ENCODE data around the gene KCNRG. TPM values are rescaled to one million over a fixed set of nuclear protein-coding genes. Genes with fewer than 3 reads are reported as not detected.

The KCNRG gene
- polyA plus RNA-seq, 1 donor (not counting 4 experiments of a cell fraction or from before 2014, with no cell fraction given), result 0.90 TPM

DNA sequence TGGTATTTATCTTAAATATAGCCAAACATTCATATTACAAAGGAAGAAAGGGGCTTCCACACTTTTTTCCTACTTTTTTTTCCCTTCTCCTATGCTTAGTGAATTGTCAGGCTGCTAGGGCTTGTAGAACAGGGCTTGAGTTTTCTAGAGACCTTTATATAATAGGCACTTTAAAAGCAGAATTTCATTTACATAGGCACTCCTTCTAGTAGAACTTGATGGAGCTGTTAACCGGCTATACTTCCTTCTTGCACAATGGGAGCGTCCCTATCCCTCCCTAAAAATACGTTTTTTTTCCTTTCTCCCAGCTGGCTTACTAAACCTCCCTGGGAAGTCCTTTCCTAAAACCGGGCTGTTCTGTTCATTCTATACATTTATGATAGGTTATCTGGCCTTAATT lies 17.3 kb upstream of the KCNRG start:
- peaks cover 20% of the 10 kb centered on the region for H3K4me1 ChIP-seq (ENCODE audit: control insufficient read depth, extremely low read depth, insufficient read depth, low read length)
- no peak overlapping the region for H2AFZ ChIP-seq (ENCODE audit: control insufficient read depth, low read length)
- TF ChIP-seq CTCF (optimal IDR thresholded peaks at IDR 0.05 in 1 of 3, IDR thresholded peaks at IDR 0.05 in 1 of 3, conservative IDR thresholded peaks at IDR 0.05 in 1 of 3; ENCODE audit: extremely low read depth in 1 of 3, insufficient read depth in 2 of 3, low read length in 3 of 3) (no peak), EZH2 (IDR thresholded peaks at IDR 0.05; ENCODE audit: low read length) (no peak)
- H3K9me1 ChIP-seq (ENCODE audit: control insufficient read depth, extremely low read depth, insufficient read depth, low read length), result no peaks in the 10 kb centered on the region
- peak overlapping the region; percentile 80 to 95 (median 81) for H3K4me3 ChIP-seq (ENCODE audit: control insufficient read depth in 2 of 3, extremely low read depth in 1 of 3, insufficient read depth in 2 of 3, low read depth in 1 of 3, low read length in 3 of 3)
- H3K4me2 ChIP-seq (ENCODE audit: control insufficient read depth, extremely low read depth, insufficient read depth, low read depth, low read length), result peak overlapping the region; percentile 83
- H3K27me3 ChIP-seq (ENCODE audit: control insufficient read depth, extremely low read depth, insufficient read depth, low read length), result no peaks in the 10 kb centered on the region
- no peak for DNase-seq (ENCODE audit: low read depth, low spot score)
- H3K79me2 ChIP-seq (ENCODE audit: control insufficient read depth, insufficient read depth, low read length), result peaks cover 40% of the 10 kb centered on the region
- dilution Hi-C loops (cut with MboI; ENCODE audit: extremely low pct_ligation_motif_present, low sequenced_read_pairs), result no loop called here
- H3K36me3 ChIP-seq (ENCODE audit: control insufficient read depth in 2 of 2, extremely low read depth in 1 of 2, insufficient read depth in 2 of 2, low read length in 2 of 2), result peaks cover 4 to 10% of the 10 kb centered on the region in 2 experiments
- H3K9me3 ChIP-seq (ENCODE audit: control insufficient read depth, low read depth, low read length), result no peaks in the 10 kb centered on the region
- peak overlapping the region; percentile 87 for H3K27ac ChIP-seq (ENCODE audit: control insufficient read depth, insufficient read depth, low read length)
- FAIRE-seq, result no peak
- H3K9ac ChIP-seq (ENCODE audit: control insufficient read depth, extremely low read depth, insufficient read depth, low read length), result peak overlapping the region; percentile 97
- no peaks in the 10 kb centered on the region for H4K20me1 ChIP-seq (ENCODE audit: control insufficient read depth, extremely low read depth, insufficient read depth, low read length)

DNA sequence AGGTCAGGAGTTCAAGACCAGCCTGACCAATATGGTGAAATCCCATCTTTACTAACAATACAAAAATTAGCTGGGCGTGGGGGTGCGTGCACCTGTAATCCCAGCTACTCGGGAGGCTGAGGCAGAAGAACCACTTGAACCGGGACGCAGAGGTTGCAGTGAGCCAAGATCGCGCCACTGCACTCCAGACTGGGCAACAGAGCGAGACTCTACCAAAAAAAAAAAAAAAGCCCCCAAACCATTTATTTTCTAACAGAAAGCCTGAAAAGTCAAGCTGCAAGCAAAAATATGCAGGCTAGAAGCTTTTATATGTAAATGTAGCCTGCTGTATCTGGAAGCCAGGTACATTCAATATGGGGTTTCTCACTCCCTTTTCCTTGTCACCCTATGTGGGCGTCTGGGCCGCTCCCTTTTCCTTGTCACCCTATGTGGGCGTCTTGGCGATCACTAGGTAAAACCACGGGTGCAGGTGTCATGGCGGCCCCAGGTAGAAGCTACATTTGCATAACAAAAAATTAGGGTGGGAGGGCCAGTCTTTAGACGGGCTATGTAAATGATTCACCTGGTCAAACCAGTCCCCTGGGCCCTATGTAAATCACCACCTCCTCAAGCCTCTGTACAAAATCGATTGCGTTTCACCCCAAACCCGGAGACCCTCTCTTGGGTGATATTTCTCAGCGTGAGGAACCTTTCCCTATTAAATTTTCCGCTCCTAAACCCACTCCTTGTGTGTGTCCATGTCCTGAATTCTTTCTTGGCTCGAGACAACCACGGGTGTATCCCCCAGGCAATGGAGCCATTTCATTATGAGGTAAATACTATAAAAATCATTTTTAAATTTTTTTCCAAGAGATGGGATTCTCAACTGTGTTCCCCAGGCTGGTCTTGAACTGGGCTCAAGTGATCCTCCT lies 16.3 kb upstream of the KCNRG start:
- FAIRE-seq, result no peak
- Histone ChIP-seq H3K9ac (ENCODE audit: control insufficient read depth, extremely low read depth, insufficient read depth, low read length) (no peak overlapping the region), H3K79me2 (ENCODE audit: control insufficient read depth, insufficient read depth, low read length) (peaks cover 45% of the 10 kb centered on the region), H3K36me3 (ENCODE audit: control insufficient read depth in 2 of 2, extremely low read depth in 1 of 2, insufficient read depth in 2 of 2, low read length in 2 of 2) (peaks cover 4 to 10% of the 10 kb centered on the region in 2 experiments), H2AFZ (ENCODE audit: control insufficient read depth, low read length) (no peak overlapping the region), H3K9me1 (ENCODE audit: control insufficient read depth, extremely low read depth, insufficient read depth, low read length) (no peaks in the 10 kb centered on the region), H3K4me2 (ENCODE audit: control insufficient read depth, extremely low read depth, insufficient read depth, low read depth, low read length) (peak overlapping the region; percentile 49), H3K27ac (ENCODE audit: control insufficient read depth, insufficient read depth, low read length) (no peak overlapping the region), H4K20me1 (ENCODE audit: control insufficient read depth, extremely low read depth, insufficient read depth, low read length) (no peaks in the 10 kb centered on the region), H3K4me3 (ENCODE audit: control insufficient read depth in 2 of 3, extremely low read depth in 1 of 3, insufficient read depth in 2 of 3, low read depth in 1 of 3, low read length in 3 of 3) (no peak overlapping the region), H3K4me1 (ENCODE audit: control insufficient read depth, extremely low read depth, insufficient read depth, low read length) (peaks cover 20% of the 10 kb centered on the region), H3K9me3 (ENCODE audit: control insufficient read depth, low read depth, low read length) (no peaks in the 10 kb centered on the region), H3K27me3 (ENCODE audit: control insufficient read depth, extremely low read depth, insufficient read depth, low read length) (no peaks in the 10 kb centered on the region)
- dilution Hi-C loops (cut with MboI; ENCODE audit: extremely low pct_ligation_motif_present, low sequenced_read_pairs), result no loop called here
- no peak for DNase-seq (ENCODE audit: low read depth, low spot score)
- no peak for TF ChIP-seq EZH2 (IDR thresholded peaks at IDR 0.05; ENCODE audit: low read length)
